Measurements from ENCODE around the gene CEL. TPM values are rescaled to one million over a fixed set of nuclear protein-coding genes. Genes with fewer than 3 reads are reported as not detected.
"Not testable (repeated sequence)": the region's sequence is repeated elsewhere in the genome, so short reads cannot be mapped to it uniquely, and the experiment has no call there.

Gene CEL
- total RNA-seq (2022) (2.6 and 3.1 TPM in 2 replicates), Bru-seq, nascent RNA (percentile 39 among the genes with signal in this experiment), BruChase-seq, experiment 1, labeled RNA remaining after a 6-hour chase (percentile 46 among the genes with signal in this experiment), BruChase-seq, experiment 2, labeled RNA remaining after a 2-hour chase (percentile 46 among the genes with signal in this experiment)
- long read RNA-seq: 0 reads

DNA sequence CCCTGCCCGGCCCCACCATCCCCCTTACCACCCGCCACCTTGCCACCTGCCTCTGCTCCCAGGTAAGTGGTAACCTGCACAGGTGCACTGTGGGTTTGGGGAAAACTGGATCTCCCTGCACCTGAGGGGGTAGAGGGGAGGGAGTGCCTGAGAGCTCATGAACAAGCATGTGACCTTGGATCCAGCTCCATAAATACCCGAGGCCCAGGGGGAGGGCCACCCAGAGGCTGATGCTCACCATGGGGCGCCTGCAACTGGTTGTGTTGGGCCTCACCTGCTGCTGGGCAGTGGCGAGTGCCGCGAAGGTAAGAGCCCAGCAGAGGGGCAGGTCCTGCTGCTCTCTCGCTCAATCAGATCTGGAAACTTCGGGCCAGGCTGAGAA, at the start of gene CEL:
Gene CEL, plus strand, starts transcription at position 218 of the 382 bp plus-strand sequence. Its CDS starts 22 bp downstream, at position 240.
- BruUV-seq (replicated peaks); H3K9me3 Mint-ChIP-seq (ENCODE audit: low read depth, unreplicated experiment); H3K4me3 Mint-ChIP-seq (ENCODE audit: low read depth, unreplicated experiment); H3K27ac Mint-ChIP-seq (ENCODE audit: unreplicated experiment); H3K4me1 Mint-ChIP-seq (ENCODE audit: low read depth, unreplicated experiment); H3K27me3 Mint-ChIP-seq (ENCODE audit: unreplicated experiment); intact Hi-C loops (cut with micrococcal nuclease; ENCODE audit: unreplicated experiment); CTCF ChIA-PET; DNase-seq: not testable (repeated sequence)
- peaks cover 16% of the 10 kb centered on the region for H3K36me3 Mint-ChIP-seq (ENCODE audit: insufficient read depth, unreplicated experiment)

DNA sequence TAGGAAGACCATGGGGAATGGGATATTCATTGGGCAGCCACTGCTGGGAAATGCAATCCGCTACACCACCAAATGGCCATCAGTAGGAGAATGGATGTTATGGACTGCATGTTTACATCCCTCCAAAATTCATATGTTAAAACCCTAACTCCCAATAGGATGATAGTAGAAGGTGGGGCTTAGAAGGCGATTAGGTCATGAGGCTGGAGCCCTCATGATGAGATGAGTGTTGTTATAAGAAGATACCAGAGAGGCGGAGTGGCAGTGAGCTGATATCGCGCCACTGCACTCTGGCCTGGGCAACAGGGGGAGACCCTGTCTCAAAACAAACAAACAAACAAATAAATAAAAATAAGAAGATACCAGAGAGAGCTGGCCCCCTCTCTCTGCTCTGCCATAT, 47.1 kb upstream of the CEL start:
- no peak overlapping the region for H3K27ac Mint-ChIP-seq (ENCODE audit: unreplicated experiment)
- TF ChIP-seq, protein P1, sequence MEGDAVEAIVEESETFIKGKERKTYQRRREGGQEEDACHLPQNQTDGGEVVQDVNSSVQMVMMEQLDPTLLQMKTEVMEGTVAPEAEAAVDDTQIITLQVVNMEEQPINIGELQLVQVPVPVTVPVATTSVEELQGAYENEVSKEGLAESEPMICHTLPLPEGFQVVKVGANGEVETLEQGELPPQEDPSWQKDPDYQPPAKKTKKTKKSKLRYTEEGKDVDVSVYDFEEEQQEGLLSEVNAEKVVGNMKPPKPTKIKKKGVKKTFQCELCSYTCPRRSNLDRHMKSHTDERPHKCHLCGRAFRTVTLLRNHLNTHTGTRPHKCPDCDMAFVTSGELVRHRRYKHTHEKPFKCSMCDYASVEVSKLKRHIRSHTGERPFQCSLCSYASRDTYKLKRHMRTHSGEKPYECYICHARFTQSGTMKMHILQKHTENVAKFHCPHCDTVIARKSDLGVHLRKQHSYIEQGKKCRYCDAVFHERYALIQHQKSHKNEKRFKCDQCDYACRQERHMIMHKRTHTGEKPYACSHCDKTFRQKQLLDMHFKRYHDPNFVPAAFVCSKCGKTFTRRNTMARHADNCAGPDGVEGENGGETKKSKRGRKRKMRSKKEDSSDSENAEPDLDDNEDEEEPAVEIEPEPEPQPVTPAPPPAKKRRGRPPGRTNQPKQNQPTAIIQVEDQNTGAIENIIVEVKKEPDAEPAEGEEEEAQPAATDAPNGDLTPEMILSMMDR (IDR thresholded peaks at IDR 0.05; ENCODE audit: unreplicated experiment): no peak
- BruUV-seq (replicated peaks): no TSS peak
- no peak overlapping the region for H3K4me3 Mint-ChIP-seq (ENCODE audit: low read depth, unreplicated experiment)
- CTCF ChIA-PET: no interaction called here
- intact Hi-C loops (cut with micrococcal nuclease; ENCODE audit: unreplicated experiment): no loop called here
- no peaks in the 10 kb centered on the region for H3K36me3 Mint-ChIP-seq (ENCODE audit: insufficient read depth, unreplicated experiment)
- no peaks in the 10 kb centered on the region for H3K4me1 Mint-ChIP-seq (ENCODE audit: low read depth, unreplicated experiment)
- no peaks in the 10 kb centered on the region for H3K9me3 Mint-ChIP-seq (ENCODE audit: low read depth, unreplicated experiment)
- peaks cover 39% of the 10 kb centered on the region for H3K27me3 Mint-ChIP-seq (ENCODE audit: unreplicated experiment)
- DNase-seq: no peak

DNA sequence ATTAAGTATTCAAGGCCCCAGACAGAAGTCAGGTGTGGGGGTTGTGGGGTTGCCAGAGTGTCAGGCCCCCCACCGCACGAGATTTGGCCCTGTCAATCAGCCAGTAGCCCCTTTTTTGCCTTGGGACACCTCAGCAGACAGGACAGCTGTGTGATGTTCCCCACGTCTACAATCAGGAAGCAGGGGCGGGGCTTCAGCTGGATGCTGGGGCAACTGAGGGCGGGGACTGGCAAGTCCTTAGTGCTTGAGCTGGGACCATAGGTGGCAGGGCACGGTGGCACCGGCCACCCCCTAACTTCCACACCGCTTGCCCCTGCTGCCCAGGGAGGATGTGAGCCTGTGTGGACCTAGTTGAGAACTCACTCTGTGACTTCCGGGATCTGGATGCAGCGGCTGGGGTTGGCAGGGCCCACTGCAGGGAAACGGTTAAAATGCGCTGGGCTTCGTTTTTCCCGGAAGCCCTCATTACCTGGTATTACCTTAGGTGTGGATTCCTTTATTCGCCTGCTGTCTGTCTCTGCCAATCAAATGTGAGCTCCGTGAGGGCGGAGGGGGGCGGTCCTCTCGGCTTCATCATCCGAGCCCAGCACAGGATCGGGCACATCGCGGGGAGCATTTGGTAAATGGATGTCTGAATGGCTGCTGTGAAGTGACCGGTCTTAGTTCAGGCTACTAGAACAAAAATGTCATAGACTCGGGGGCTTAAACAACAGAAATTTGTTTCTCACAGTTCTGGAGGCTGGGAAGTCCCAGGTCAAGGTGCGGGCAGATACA, 38.5 kb upstream of the CEL start:
- TF ChIP-seq, protein P1 (IDR thresholded peaks at IDR 0.05; ENCODE audit: unreplicated experiment): no peak
- H3K27ac Mint-ChIP-seq (ENCODE audit: unreplicated experiment): no peak overlapping the region
- no TSS peak for BruUV-seq (replicated peaks)
- intact Hi-C loops (cut with micrococcal nuclease; ENCODE audit: unreplicated experiment): no loop called here
- H3K36me3 Mint-ChIP-seq (ENCODE audit: insufficient read depth, unreplicated experiment): peaks cover 5% of the 10 kb centered on the region
- no peaks in the 10 kb centered on the region for H3K4me1 Mint-ChIP-seq (ENCODE audit: low read depth, unreplicated experiment)
- no peak for DNase-seq
- no peak overlapping the region for H3K4me3 Mint-ChIP-seq (ENCODE audit: low read depth, unreplicated experiment)
- CTCF ChIA-PET: interaction anchor here (1.0 kb wide), 1 partner anchor 29 kb away, joined by 3 read pairs; no protein-coding TSS in a partner anchor
- H3K9me3 Mint-ChIP-seq (ENCODE audit: low read depth, unreplicated experiment): no peaks in the 10 kb centered on the region
- no peaks in the 10 kb centered on the region for H3K27me3 Mint-ChIP-seq (ENCODE audit: unreplicated experiment)

DNA sequence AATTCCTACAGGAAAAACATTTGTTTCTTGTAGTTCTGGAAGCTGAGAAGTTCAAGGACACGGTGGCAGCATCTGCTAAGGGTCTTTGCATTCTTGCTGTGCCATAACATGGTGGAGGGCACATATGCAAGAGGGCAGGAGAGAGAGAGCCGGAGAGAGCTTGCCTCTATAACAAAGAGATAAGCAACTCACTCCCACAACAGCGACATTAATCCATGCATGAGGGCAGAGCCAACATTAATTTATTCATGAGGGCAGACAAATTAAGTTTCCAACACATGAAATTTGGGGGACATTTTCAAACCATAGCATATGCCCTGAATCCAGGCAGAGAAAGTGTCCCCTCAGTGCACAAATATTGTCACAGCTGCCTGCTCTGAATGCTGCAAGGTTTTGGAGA, 35.4 kb upstream of the CEL start:
- BruUV-seq (replicated peaks): no TSS peak
- TF ChIP-seq, protein P1 (IDR thresholded peaks at IDR 0.05; ENCODE audit: unreplicated experiment): no peak
- Mint-ChIP-seq H3K27me3 (ENCODE audit: unreplicated experiment) (no peaks in the 10 kb centered on the region), H3K9me3 (ENCODE audit: low read depth, unreplicated experiment) (no peaks in the 10 kb centered on the region), H3K27ac (ENCODE audit: unreplicated experiment) (no peak overlapping the region), H3K4me3 (ENCODE audit: low read depth, unreplicated experiment) (no peak overlapping the region), H3K4me1 (ENCODE audit: low read depth, unreplicated experiment) (peaks cover 2% of the 10 kb centered on the region), H3K36me3 (ENCODE audit: insufficient read depth, unreplicated experiment) (peaks cover 20% of the 10 kb centered on the region)
- intact Hi-C loops (cut with micrococcal nuclease; ENCODE audit: unreplicated experiment): no loop called here
- CTCF ChIA-PET: no interaction called here
- no peak for DNase-seq

DNA sequence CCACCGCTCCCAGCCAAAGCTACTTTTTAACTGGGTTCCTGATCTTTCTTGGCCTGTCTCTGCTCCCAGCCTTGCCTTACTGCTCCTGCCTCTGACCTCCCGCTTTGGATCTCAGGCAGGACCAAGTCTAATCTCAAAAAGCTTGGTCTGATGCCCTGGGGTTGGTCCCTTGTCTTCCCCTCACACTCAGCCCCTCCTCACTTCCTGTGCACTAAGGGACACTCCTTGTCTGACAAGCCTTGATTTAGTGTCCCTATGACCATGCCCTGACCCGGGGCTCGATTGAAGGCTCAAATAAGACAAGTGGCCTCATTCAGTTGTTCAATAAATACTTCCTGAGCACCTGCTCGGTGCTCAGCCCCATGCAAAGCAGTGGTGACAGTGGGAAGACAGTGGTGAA, 34.6 kb upstream of the CEL start:
- Mint-ChIP-seq H3K36me3 (ENCODE audit: insufficient read depth, unreplicated experiment) (peaks cover 25% of the 10 kb centered on the region), H3K27me3 (ENCODE audit: unreplicated experiment) (no peaks in the 10 kb centered on the region), H3K27ac (ENCODE audit: unreplicated experiment) (no peak overlapping the region), H3K9me3 (ENCODE audit: low read depth, unreplicated experiment) (no peaks in the 10 kb centered on the region), H3K4me3 (ENCODE audit: low read depth, unreplicated experiment) (no peak overlapping the region), H3K4me1 (ENCODE audit: low read depth, unreplicated experiment) (peaks cover 9% of the 10 kb centered on the region)
- no peak for DNase-seq
- intact Hi-C loops (cut with micrococcal nuclease; ENCODE audit: unreplicated experiment): no loop called here
- BruUV-seq (replicated peaks): no TSS peak
- TF ChIP-seq, protein P1 (IDR thresholded peaks at IDR 0.05; ENCODE audit: unreplicated experiment): no peak
- CTCF ChIA-PET: no interaction called here
